ENCODE results near the gene SLC7A6.

GRCh38 chr16:68349838-68350410 lies 85.6 kb downstream of the SLC7A6 start:
- TF ChIP-seq CTCF (IDR thresholded peaks at IDR 0.05; ENCODE audit: poor library complexity) (no peak), EZH2 (IDR thresholded peaks at IDR 0.05; ENCODE audit: borderline replicate concordance) (no peak)
